ENCODE data around the gene SLC13A4. TPM values are rescaled to one million over a fixed set of nuclear protein-coding genes. Genes with fewer than 3 reads are reported as not detected.

The SLC13A4 gene
- total RNA-seq, 2 experiments from 2014 or later = not detected

DNA sequence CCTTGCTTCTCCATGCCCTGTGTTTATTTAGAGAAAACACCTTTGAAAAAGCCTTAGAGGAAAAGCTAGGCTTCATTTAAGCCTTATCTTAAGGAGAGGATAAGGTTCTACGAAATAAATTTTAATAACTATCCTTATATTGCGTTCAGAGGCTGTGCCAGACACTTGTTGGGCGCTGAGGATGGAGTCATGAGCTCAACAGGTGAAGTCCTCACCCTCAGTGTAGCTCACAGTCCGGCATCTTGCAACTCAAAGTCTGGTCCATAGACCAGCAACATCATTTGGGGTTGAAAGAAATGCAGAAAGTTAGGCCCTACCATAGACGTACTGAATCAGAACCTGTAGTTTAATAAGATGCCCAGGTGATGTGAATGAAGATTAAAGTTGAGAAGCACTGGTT is 69.4 kb downstream of the SLC13A4 start:
- no peaks in the 10 kb centered on the region for H4K20me1 ChIP-seq (ENCODE audit: insufficient read depth, low read length)
- H3K9me2 ChIP-seq (ENCODE audit: insufficient read depth, low read length) = no peaks in the 10 kb centered on the region
- ChIA-PET POLR2A (interaction anchor here (0.6 to 1.0 kb wide), 3 partner anchors 9 to 108 kb away, joined by 3 to 6 read pairs (median 6); no protein-coding TSS in a partner anchor), CTCF (ENCODE audit: unreplicated experiment) (no interaction called here)
- peaks cover 11% of the 10 kb centered on the region; the same call in 1 of the 2 replicates for H3K79me2 ChIP-seq (ENCODE audit: insufficient read depth, low read depth, low read length)
- H3K4me2 ChIP-seq (ENCODE audit: low read length) = no peak overlapping the region
- H3K27ac ChIP-seq (ENCODE audit: low read depth, low read length, poor library complexity, severe bottlenecking) = no peak overlapping the region
- no peak for TF ChIP-seq EZH2phosphoT487 (IDR thresholded peaks at IDR 0.05; ENCODE audit: borderline replicate concordance, low read depth, low read length)
- TF ChIP-seq, protein P1, sequence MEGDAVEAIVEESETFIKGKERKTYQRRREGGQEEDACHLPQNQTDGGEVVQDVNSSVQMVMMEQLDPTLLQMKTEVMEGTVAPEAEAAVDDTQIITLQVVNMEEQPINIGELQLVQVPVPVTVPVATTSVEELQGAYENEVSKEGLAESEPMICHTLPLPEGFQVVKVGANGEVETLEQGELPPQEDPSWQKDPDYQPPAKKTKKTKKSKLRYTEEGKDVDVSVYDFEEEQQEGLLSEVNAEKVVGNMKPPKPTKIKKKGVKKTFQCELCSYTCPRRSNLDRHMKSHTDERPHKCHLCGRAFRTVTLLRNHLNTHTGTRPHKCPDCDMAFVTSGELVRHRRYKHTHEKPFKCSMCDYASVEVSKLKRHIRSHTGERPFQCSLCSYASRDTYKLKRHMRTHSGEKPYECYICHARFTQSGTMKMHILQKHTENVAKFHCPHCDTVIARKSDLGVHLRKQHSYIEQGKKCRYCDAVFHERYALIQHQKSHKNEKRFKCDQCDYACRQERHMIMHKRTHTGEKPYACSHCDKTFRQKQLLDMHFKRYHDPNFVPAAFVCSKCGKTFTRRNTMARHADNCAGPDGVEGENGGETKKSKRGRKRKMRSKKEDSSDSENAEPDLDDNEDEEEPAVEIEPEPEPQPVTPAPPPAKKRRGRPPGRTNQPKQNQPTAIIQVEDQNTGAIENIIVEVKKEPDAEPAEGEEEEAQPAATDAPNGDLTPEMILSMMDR (conservative IDR thresholded peaks at IDR 0.05; ENCODE audit: low read length) = no peak
- H3K4me1 ChIP-seq (ENCODE audit: insufficient read depth, low read length, poor library complexity, severe bottlenecking) = peaks cover 8% of the 10 kb centered on the region
- no peak overlapping the region for H3K4me3 ChIP-seq (ENCODE audit: low read depth, low read length, poor library complexity, severe bottlenecking)
- H3K36me3 ChIP-seq (ENCODE audit: insufficient read depth, low read length) = no peaks in the 10 kb centered on the region
- intact Hi-C loops (cut with micrococcal nuclease; ENCODE audit: unreplicated experiment) = no loop called here
- no peaks in the 10 kb centered on the region for H3K9me3 ChIP-seq (ENCODE audit: low read length)
- DNase-seq (ENCODE audit: low spot score) = no peak
- no TSS peak for BruUV-seq (replicated peaks)
- no peak overlapping the region for H2AFZ ChIP-seq (ENCODE audit: low read length)

DNA sequence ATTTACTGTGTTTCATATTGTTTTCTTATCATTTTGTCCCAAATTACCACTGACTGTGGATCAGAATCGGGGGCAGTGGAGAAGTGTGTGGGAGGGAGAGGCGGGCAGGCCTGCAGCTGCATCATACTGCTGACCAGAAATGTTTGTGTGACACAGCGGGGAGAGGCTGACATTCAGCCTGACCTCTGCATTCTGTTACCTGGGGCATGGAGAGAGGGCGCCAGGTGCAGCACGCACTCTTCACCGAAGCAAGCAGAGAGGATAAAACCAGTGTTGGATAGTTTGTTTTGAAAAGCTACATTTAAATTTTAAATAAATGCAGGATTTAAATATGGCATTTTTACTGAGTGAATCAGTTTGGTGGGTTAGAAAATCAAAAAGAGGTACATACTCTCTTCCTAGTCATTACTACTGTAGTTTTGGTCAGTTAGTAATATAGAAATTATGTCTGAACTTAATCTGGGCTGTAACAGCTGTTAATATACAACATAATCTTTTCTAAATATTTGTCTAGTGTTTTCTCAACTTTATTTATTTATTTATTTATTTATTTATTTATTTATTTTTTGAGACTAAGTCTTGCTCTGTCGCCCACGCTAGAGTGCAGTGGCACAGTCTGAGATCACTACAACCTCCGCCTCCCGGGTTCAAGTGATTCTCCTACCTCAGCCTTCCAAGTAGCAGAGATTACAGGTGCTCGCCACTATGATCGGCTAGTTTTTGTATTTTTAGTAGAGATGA is 74.5 kb downstream of the SLC13A4 start:
- H3K4me2 ChIP-seq (ENCODE audit: low read length) = no peak overlapping the region

More for the DNA sequence above, 74.5 kb downstream of the SLC13A4 start:
- ChIA-PET CTCF (ENCODE audit: unreplicated experiment) (interaction anchor here (0.6 kb wide), 1 partner anchor 269 kb away, joined by 3 read pairs; no protein-coding TSS in a partner anchor), POLR2A (no interaction called here)
- Histone ChIP-seq H3K9me2 (ENCODE audit: insufficient read depth, low read length) (no peaks in the 10 kb centered on the region), H3K27ac (ENCODE audit: low read depth, low read length, poor library complexity, severe bottlenecking) (no peak overlapping the region), H4K20me1 (ENCODE audit: insufficient read depth, low read length) (no peaks in the 10 kb centered on the region), H3K79me2 (ENCODE audit: insufficient read depth, low read depth, low read length) (no peaks in the 10 kb centered on the region), H3K9me3 (ENCODE audit: low read length) (no peaks in the 10 kb centered on the region), H2AFZ (ENCODE audit: low read length) (no peak overlapping the region), H3K4me3 (ENCODE audit: low read depth, low read length, poor library complexity, severe bottlenecking) (no peak overlapping the region), H3K4me1 (ENCODE audit: insufficient read depth, low read length, poor library complexity, severe bottlenecking) (no peaks in the 10 kb centered on the region), H3K36me3 (ENCODE audit: insufficient read depth, low read length) (peaks cover 27% of the 10 kb centered on the region)
- no TSS peak for BruUV-seq (replicated peaks)
- DNase-seq (ENCODE audit: low spot score) = no peak
- TF ChIP-seq, protein P1 (conservative IDR thresholded peaks at IDR 0.05; ENCODE audit: low read length) = no peak
- TF ChIP-seq EZH2phosphoT487 (IDR thresholded peaks at IDR 0.05; ENCODE audit: borderline replicate concordance, low read depth, low read length) = no peak
- intact Hi-C loops (cut with micrococcal nuclease; ENCODE audit: unreplicated experiment) = no loop called here

Data from OCI-LY7 (cell line).